Neuronal stem cell (in vitro differentiated cells): Measurements from ENCODE around the gene ANKS1B.

ENCODE experiments used
- DNase-seq: peaks from one replicate; pipeline ENCODE4 v3.0.0-alpha.2; 2013; ENCODE audit warnings: low spot score
- H2AFZ ChIP-seq: one replicate; pipeline ENCODE4 v1.6.1; 2013; ENCODE audit warnings: mild to moderate bottlenecking, low read length, inconsistent platforms
- H2AK5ac ChIP-seq: 2 replicates; pipeline ENCODE4 v1.6.1; 2013; ENCODE audit warnings: low read depth, mild to moderate bottlenecking, inconsistent platforms, low read length, moderate library complexity, mixed read lengths
- H2BK120ac ChIP-seq: 2 replicates; pipeline ENCODE4 v1.6.1; 2013; ENCODE audit warnings: low read depth, mild to moderate bottlenecking, inconsistent platforms, low read length, moderate library complexity, mixed read lengths
- H2BK12ac ChIP-seq: one replicate; pipeline ENCODE4 v1.6.1; 2013; ENCODE audit warnings: low read length, inconsistent platforms
- H2BK15ac ChIP-seq: 2 replicates; pipeline ENCODE4 v1.6.1; 2013; ENCODE audit warnings: mild to moderate bottlenecking, low read length, inconsistent platforms, mixed read lengths
- H2BK5ac ChIP-seq: one replicate; pipeline ENCODE4 v1.6.1; 2013; ENCODE audit warnings: inconsistent platforms, mild to moderate bottlenecking, low read length, moderate library complexity
- H3K14ac ChIP-seq: one replicate; pipeline ENCODE4 v1.6.1; 2013; ENCODE audit warnings: low read length, inconsistent platforms
- H3K18ac ChIP-seq: 2 replicates; pipeline ENCODE4 v1.6.1; 2013; ENCODE audit warnings: low read length, inconsistent platforms
- H3K23ac ChIP-seq: 2 replicates; pipeline ENCODE4 v1.6.1; 2013; ENCODE audit warnings: low read depth, mild to moderate bottlenecking, mixed read lengths, low read length, inconsistent platforms; ENCODE audit not compliant: poor library complexity
- H3K27ac ChIP-seq: replicated peaks from 3 replicates; pipeline ENCODE4 v1.5.1; 2013; ENCODE audit warnings: low read length, inconsistent platforms
- H3K27me3 ChIP-seq, 3 experiments: 2 replicates each; pipeline ENCODE4 v1.6.1; 2013; ENCODE audit warnings: low read length in 3 of 3, mild to moderate bottlenecking in 2 of 3, inconsistent platforms in 1 of 3, low read depth in 1 of 3, mixed read lengths in 1 of 3, moderate library complexity in 1 of 3; ENCODE audit not compliant: control insufficient read depth in 3 of 3, insufficient read depth in 3 of 3
- H3K36me3 ChIP-seq, 2 donors: replicated peaks in 1 of 2; 2 replicates each; pipeline ENCODE4 v1.6.1; 2013; ENCODE audit warnings: low read length in 2 of 2; ENCODE audit not compliant: control insufficient read depth in 2 of 2, insufficient read depth in 2 of 2
- H3K4ac ChIP-seq: 2 replicates; pipeline ENCODE4 v1.6.1; 2013; ENCODE audit warnings: inconsistent platforms, mild to moderate bottlenecking, low read length, moderate library complexity
- H3K4me1 ChIP-seq, 2 donors: 1 replicate in 1 of 2; 2 replicates in 1 of 2; pipeline ENCODE4 v1.6.1; 2013; ENCODE audit warnings: low read length in 2 of 2, low read depth in 1 of 2; ENCODE audit not compliant: control insufficient read depth in 2 of 2, insufficient read depth in 1 of 2
- H3K4me2 ChIP-seq: one replicate; pipeline ENCODE4 v1.6.1; 2013; ENCODE audit warnings: mild to moderate bottlenecking, low read length, inconsistent platforms; ENCODE audit not compliant: insufficient read depth, poor library complexity, severe bottlenecking
- H3K4me3 ChIP-seq, 2 donors: 2 replicates each; pipeline ENCODE4 v1.5.1; 2013; ENCODE audit warnings: low read length in 2 of 2, mild to moderate bottlenecking in 2 of 2, inconsistent platforms in 1 of 2, moderate library complexity in 1 of 2
- H3K79me1 ChIP-seq: one replicate; pipeline ENCODE4 v1.6.1; 2013; ENCODE audit warnings: low read depth, mild to moderate bottlenecking, inconsistent platforms, low read length, moderate library complexity
- H3K9ac ChIP-seq: one replicate; pipeline ENCODE4 v1.6.1; 2013; ENCODE audit warnings: mild to moderate bottlenecking, low read depth, low read length, inconsistent platforms; ENCODE audit not compliant: poor library complexity
- H3K9me3 ChIP-seq, 2 donors: replicated peaks in 1 of 2; 2 replicates each; pipeline versions ENCODE3 to v1.6.1; 2013; ENCODE audit warnings: low read length in 2 of 2, mild to moderate bottlenecking in 2 of 2, inconsistent platforms in 1 of 2, low read depth in 1 of 2, mixed read lengths in 1 of 2, moderate library complexity in 1 of 2; ENCODE audit not compliant: control insufficient read depth in 2 of 2, insufficient read depth in 1 of 2
- H4K8ac ChIP-seq: one replicate; pipeline ENCODE4 v1.6.1; 2013; ENCODE audit warnings: low read depth, mild to moderate bottlenecking, inconsistent platforms, low read length, moderate library complexity
- H4K91ac ChIP-seq: one replicate; pipeline ENCODE4 v1.6.1; 2013; ENCODE audit warnings: low read length, low read depth, mild to moderate bottlenecking, inconsistent platforms; ENCODE audit not compliant: poor library complexity
- WGBS, 2 donors: extraction: QIAGEN DNeasy Blood & Tissue Kit; methylation state at CpG; one replicate each; pipeline ENCODE4 v1.1.7; 2013; ENCODE audit warnings: missing lambda C conversion rate in 2 of 2, mixed read lengths in 1 of 2; ENCODE audit not compliant: insufficient read length in 2 of 2, insufficient replicate concordance in 1 of 2; ENCODE audit errors: extremely low coverage in 2 of 2; 5-methylcytosine and 5-hydroxymethylcytosine counted together

ANKS1B gene

GRCh38 chr12:99752740-99753139, 232.0 kb downstream of the ANKS1B start:
- Histone ChIP-seq H3K4me1 (no peaks in the 10 kb centered on the region), H3K4me3 (no peak overlapping the region), H3K23ac (no peak overlapping the region), H3K27ac (no peak overlapping the region), H3K18ac (no peak overlapping the region), H3K9ac (no peak overlapping the region), H3K36me3 (no peaks in the 10 kb centered on the region), H2BK15ac (no peak overlapping the region), H2BK5ac (no peak overlapping the region), H4K8ac (no peak overlapping the region), H3K4ac (no peak overlapping the region), H3K14ac (no peak overlapping the region), H4K91ac (no peak overlapping the region), H2BK120ac (no peak overlapping the region), H2AFZ (no peak overlapping the region), H3K9me3 (no peaks in the 10 kb centered on the region), H2AK5ac (no peak overlapping the region), H3K27me3 (no peaks in the 10 kb centered on the region), H3K79me1 (no peaks in the 10 kb centered on the region), H3K4me2 (no peak overlapping the region), H2BK12ac (no peak overlapping the region)
- no peak for DNase-seq

GRCh38 chr12:99746538-99746937, 238.2 kb downstream of the ANKS1B start:
- Histone ChIP-seq H3K23ac (no peak overlapping the region), H2BK120ac (no peak overlapping the region), H3K4me2 (no peak overlapping the region), H3K27me3 (no peaks in the 10 kb centered on the region), H3K14ac (no peak overlapping the region), H3K4me1 (no peaks in the 10 kb centered on the region), H3K79me1 (no peaks in the 10 kb centered on the region), H3K36me3 (no peaks in the 10 kb centered on the region), H2AK5ac (no peak overlapping the region), H3K4me3 (no peak overlapping the region), H3K9ac (no peak overlapping the region), H2BK12ac (no peak overlapping the region), H3K9me3 (no peaks in the 10 kb centered on the region), H4K8ac (no peak overlapping the region), H2AFZ (no peak overlapping the region), H2BK15ac (no peak overlapping the region), H3K4ac (no peak overlapping the region), H2BK5ac (no peak overlapping the region), H4K91ac (no peak overlapping the region), H3K27ac (no peak overlapping the region), H3K18ac (no peak overlapping the region)
- DNase-seq, result no peak

DNA sequence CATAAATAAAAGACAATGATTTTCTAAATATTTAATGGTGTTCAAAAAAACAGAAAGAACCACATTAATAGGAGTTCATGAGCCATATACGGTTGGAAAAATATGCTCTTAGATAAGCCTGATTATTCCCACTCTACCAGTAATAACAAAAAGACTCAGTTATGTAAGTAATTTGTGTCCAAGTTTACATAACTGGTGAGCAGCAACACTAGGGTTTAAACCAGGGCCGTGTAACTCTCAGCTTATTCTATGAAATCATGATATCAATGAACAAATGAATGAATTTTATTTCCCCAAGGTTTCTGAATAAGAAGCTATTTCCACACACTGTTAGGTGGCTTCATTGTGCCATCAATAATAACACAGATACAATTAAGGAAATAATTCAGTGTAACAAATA, 238.8 kb downstream of the ANKS1B start:
- Histone ChIP-seq H3K9ac (no peak overlapping the region), H2BK15ac (no peak overlapping the region), H2AK5ac (no peak overlapping the region), H3K23ac (no peak overlapping the region), H3K27me3 (no peaks in the 10 kb centered on the region), H3K14ac (no peak overlapping the region), H3K4me1 (no peaks in the 10 kb centered on the region), H4K8ac (no peak overlapping the region), H3K36me3 (no peaks in the 10 kb centered on the region), H3K9me3 (no peaks in the 10 kb centered on the region), H2BK5ac (no peak overlapping the region), H2AFZ (no peak overlapping the region), H3K4me3 (no peak overlapping the region), H3K4me2 (no peak overlapping the region), H4K91ac (no peak overlapping the region), H2BK12ac (no peak overlapping the region), H3K18ac (no peak overlapping the region), H3K4ac (no peak overlapping the region), H3K79me1 (no peaks in the 10 kb centered on the region), H2BK120ac (no peak overlapping the region), H3K27ac (no peak overlapping the region)
- no CpG with 5 or more reads among the region's 2 CpGs for WGBS, 2 donors
- DNase-seq, result no peak

DNA sequence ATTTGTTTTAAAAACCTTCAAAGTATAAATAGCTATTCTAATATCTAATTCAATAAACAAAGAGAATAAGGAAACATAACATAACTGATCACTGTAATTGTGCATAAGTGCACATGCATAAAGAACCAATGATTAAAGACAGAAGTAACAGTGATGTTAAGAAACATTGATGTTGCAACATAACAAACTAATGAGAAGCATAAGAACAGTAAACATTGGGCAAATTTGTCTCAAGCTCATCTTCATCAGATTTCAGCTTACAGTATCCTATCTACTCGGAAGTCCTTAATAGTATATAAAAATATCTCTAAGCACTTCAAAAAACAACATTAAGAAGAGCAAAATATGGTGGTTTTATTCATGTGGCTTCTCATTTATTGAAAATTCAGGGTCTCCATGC, 239.6 kb downstream of the ANKS1B start:
- H2AFZ ChIP-seq, result no peak overlapping the region
- H3K4me3 ChIP-seq, result no peak overlapping the region
- no peak overlapping the region for H2BK15ac ChIP-seq
- DNase-seq, result no peak
- H3K9me3 ChIP-seq, result no peaks in the 10 kb centered on the region
- no peak overlapping the region for H3K27ac ChIP-seq
- no peak overlapping the region for H3K4ac ChIP-seq
- H3K79me1 ChIP-seq, result no peaks in the 10 kb centered on the region
- H3K4me1 ChIP-seq, result no peaks in the 10 kb centered on the region
- no peak overlapping the region for H2BK12ac ChIP-seq
- H4K8ac ChIP-seq, result no peak overlapping the region
- no peak overlapping the region for H3K4me2 ChIP-seq
- H2BK5ac ChIP-seq, result no peak overlapping the region
- H3K14ac ChIP-seq, result no peak overlapping the region
- no peak overlapping the region for H3K9ac ChIP-seq
- H2AK5ac ChIP-seq, result no peak overlapping the region
- no peaks in the 10 kb centered on the region for H3K36me3 ChIP-seq
- H3K27me3 ChIP-seq, result no peaks in the 10 kb centered on the region
- no peak overlapping the region for H3K23ac ChIP-seq
- H3K18ac ChIP-seq, result no peak overlapping the region
- no peak overlapping the region for H4K91ac ChIP-seq
- H2BK120ac ChIP-seq, result no peak overlapping the region
- no CpG with 5 or more reads among the region's 1 CpG for WGBS, 2 donors
